Activated T-helper 1 cell treated with Interleukin-2 at 50 U/mL for 16 hours (primary cell): ENCODE results near the gene WNT5B.
A peak's percentile ranks its signal among the peaks of the same experiment; 100 is the strongest.

ENCODE experiments used
- DNase-seq: peaks from one replicate; pipeline ENCODE4 v3.0.0-alpha.2; 2020; ENCODE audit warnings: low read depth

The WNT5B gene

GRCh38 chr12:1651946-1652345, 22.9 kb downstream of the WNT5B start:
- no peak for DNase-seq

- no peak for DNase-seq
Measured at GRCh38 chr12:1655225-1655788, 26.3 kb downstream of the WNT5B start.

GRCh38 chr12:1656902-1657301, 27.9 kb downstream of the WNT5B start:
- no peak for DNase-seq

GRCh38 chr12:1657688-1658087, 28.7 kb downstream of the WNT5B start:
- DNase-seq = no peak

GRCh38 chr12:1660304-1661187, 31.5 kb downstream of the WNT5B start:
- DNase-seq = peak; percentile 37

GRCh38 chr12:1661553-1662335, 32.7 kb downstream of the WNT5B start:
- DNase-seq = peak; percentile 71

- peak; percentile 14 for DNase-seq
Measured at GRCh38 chr12:1662761-1663439, 33.9 kb downstream of the WNT5B start.

- DNase-seq = no peak
Measured at GRCh38 chr12:1663440-1664132, 34.6 kb downstream of the WNT5B start.

- no peak for DNase-seq
Measured at GRCh38 chr12:1665366-1665765, 36.3 kb downstream of the WNT5B start.

- no peak for DNase-seq
Measured at GRCh38 chr12:1666215-1666614, 37.2 kb downstream of the WNT5B start.

- no peak for DNase-seq
Measured at GRCh38 chr12:1666685-1667162, 37.7 kb downstream of the WNT5B start.

- no peak for DNase-seq
Measured at GRCh38 chr12:1668833-1669543, 40.0 kb downstream of the WNT5B start.

- DNase-seq = no peak
Measured at GRCh38 chr12:1670358-1671268, 41.6 kb downstream of the WNT5B start.

- no peak for DNase-seq
Measured at GRCh38 chr12:1676043-1676442, 47.0 kb downstream of the WNT5B start.

- no peak for DNase-seq
Measured at GRCh38 chr12:1680804-1681492, 51.9 kb downstream of the WNT5B start.

- DNase-seq = no peak
Measured at GRCh38 chr12:1681493-1681807, 52.4 kb downstream of the WNT5B start.

- no peak for DNase-seq
Measured at GRCh38 chr12:1688086-1688710, 59.2 kb downstream of the WNT5B start.

- peak; percentile 91 for DNase-seq
Measured at GRCh38 chr12:1690578-1691122, 61.6 kb downstream of the WNT5B start, which contains the start of gene ADIPOR2. Gene ADIPOR2 (plus strand): TSS chr12:1691070. CDS start chr12:1754344, 63,274 bp downstream.
